GM21367 (cell line): ENCODE results near the gene CXCL14.

Experiments used
- ATAC-seq: cut with Tn5 transposase; IDR thresholded peaks from one replicate; pipeline ENCODE4 v1.9.1; 2021; ENCODE audit not compliant: unreplicated experiment

The CXCL14 gene

GRCh38 chr5:135598691-135599395, 20.1 kb upstream of the CXCL14 start:
- ATAC-seq = no peak

- ATAC-seq = no peak
Measured at GRCh38 chr5:135596788-135597187, 18.0 kb upstream of the CXCL14 start.

- ATAC-seq = no peak
Measured at GRCh38 chr5:135596157-135596763, 17.5 kb upstream of the CXCL14 start.

- no peak for ATAC-seq
Measured at GRCh38 chr5:135594416-135594960, 15.7 kb upstream of the CXCL14 start.

- ATAC-seq = no peak
Measured at GRCh38 chr5:135593886-135594285, 15.1 kb upstream of the CXCL14 start.

- no peak for ATAC-seq
Measured at GRCh38 chr5:135593141-135593540, 14.3 kb upstream of the CXCL14 start.

GRCh38 chr5:135592312-135593045, 13.7 kb upstream of the CXCL14 start:
- no peak for ATAC-seq

- ATAC-seq = no peak
Measured at GRCh38 chr5:135591277-135591676, 12.5 kb upstream of the CXCL14 start.

- ATAC-seq = no peak
Measured at GRCh38 chr5:135589152-135589551, 10.4 kb upstream of the CXCL14 start.

- ATAC-seq = no peak
Measured at GRCh38 chr5:135587721-135588663, 9.2 kb upstream of the CXCL14 start.

- ATAC-seq = no peak
Measured at GRCh38 chr5:135584918-135585317, 6.1 kb upstream of the CXCL14 start.

- ATAC-seq = no peak
Measured at GRCh38 chr5:135584276-135584675, 5.5 kb upstream of the CXCL14 start.

GRCh38 chr5:135582099-135582781, 3.4 kb upstream of the CXCL14 start:
- ATAC-seq = no peak

- no peak for ATAC-seq
Measured at GRCh38 chr5:135578305-135578684, 496 bp downstream of the CXCL14 start.

GRCh38 chr5:135577421-135577820, 1.4 kb downstream of the CXCL14 start:
- ATAC-seq = no peak

GRCh38 chr5:135576075-135576599, 2.7 kb downstream of the CXCL14 start:
- ATAC-seq = no peak

GRCh38 chr5:135574493-135574892, 4.3 kb downstream of the CXCL14 start:
- ATAC-seq = no peak

- no peak for ATAC-seq
Measured at GRCh38 chr5:135571902-135572301, 6.9 kb downstream of the CXCL14 start.

- ATAC-seq = no peak
Measured at GRCh38 chr5:135571066-135571609, 7.7 kb downstream of the CXCL14 start.

GRCh38 chr5:135570453-135570764, 8.4 kb downstream of the CXCL14 start:
- ATAC-seq = no peak
